D721Med (cell line): ENCODE data around the gene RAC2.

Source experiments
- DNase-seq: peaks from one replicate; pipeline ENCODE4 v3.0.0; 2011; ENCODE audit warnings: low spot score; ENCODE audit not compliant: insufficient read length
- FAIRE-seq: peaks from 2 replicates; lab custom pipeline; 2011; peaks lifted over from hg19 to GRCh38; lab: Jason Lieb, UNC
- TF ChIP-seq, protein P1 (sequence below): IDR thresholded peaks from 2 replicates; pipeline ENCODE4 v1.5.1; 2012; ENCODE audit warnings: mild to moderate bottlenecking, control low read depth; ENCODE audit not compliant: insufficient read depth; ENCODE audit errors: missing control alignments

Gene RAC2

GRCh38 chr22:37240240-37240940 is 3.7 kb downstream of the RAC2 start:
- TF ChIP-seq, protein P1, sequence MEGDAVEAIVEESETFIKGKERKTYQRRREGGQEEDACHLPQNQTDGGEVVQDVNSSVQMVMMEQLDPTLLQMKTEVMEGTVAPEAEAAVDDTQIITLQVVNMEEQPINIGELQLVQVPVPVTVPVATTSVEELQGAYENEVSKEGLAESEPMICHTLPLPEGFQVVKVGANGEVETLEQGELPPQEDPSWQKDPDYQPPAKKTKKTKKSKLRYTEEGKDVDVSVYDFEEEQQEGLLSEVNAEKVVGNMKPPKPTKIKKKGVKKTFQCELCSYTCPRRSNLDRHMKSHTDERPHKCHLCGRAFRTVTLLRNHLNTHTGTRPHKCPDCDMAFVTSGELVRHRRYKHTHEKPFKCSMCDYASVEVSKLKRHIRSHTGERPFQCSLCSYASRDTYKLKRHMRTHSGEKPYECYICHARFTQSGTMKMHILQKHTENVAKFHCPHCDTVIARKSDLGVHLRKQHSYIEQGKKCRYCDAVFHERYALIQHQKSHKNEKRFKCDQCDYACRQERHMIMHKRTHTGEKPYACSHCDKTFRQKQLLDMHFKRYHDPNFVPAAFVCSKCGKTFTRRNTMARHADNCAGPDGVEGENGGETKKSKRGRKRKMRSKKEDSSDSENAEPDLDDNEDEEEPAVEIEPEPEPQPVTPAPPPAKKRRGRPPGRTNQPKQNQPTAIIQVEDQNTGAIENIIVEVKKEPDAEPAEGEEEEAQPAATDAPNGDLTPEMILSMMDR: no peak
- FAIRE-seq (no peak), DNase-seq (no peak)

DNA sequence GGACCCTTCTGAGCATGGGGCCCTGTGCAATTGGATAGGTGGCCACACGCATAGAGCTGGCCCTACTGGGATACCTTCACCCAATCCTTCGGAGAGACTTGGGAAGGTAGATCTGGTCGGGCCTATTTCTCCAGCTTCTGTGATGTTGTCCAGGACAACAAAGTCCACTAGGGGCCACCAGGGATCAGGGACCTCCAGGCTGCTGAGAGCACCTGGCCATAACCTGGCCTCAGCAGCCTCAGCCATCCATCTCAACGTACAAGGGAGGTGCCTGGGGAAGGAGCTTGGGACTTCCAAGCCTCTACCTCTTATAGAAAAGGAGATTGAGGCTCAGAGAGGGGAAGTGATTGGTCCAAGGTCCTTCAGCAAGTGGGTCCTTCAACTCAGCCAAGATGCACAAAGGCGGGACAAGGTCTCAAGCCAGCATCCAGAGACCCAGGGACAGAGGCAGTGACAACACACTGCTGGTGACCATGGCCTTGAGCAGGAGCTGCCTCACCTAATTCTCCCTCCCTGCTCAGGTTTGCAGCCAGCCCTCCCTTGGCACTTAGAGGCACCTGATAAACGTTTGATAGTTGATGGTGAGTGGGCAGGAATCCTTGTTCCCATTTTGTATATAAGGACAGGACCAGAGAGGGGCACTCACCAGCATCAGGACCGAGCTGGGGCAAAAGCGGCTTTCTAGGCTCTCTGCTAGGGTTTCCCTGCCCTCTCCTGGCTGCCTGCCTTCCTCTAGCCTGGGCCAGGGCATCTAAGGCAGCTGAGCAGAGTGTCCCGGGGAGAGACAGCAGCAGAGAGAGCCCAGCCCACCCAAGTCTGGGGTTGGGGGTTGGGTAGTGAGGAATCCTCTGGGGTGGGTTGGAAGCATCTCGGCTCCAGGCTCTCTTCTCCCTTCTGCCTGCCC is 4.5 kb downstream of the RAC2 start:
- FAIRE-seq: no peak
- TF ChIP-seq, protein P1: no peak
- DNase-seq: no peak

- DNase-seq (no peak), FAIRE-seq (no peak)
- TF ChIP-seq, protein P1: no peak
Observed at GRCh38 chr22:37237371-37238268, 6.4 kb downstream of the RAC2 start.

GRCh38 chr22:37235897-37236607 is 8.0 kb downstream of the RAC2 start:
- FAIRE-seq (no peak), DNase-seq (no peak)
- TF ChIP-seq, protein P1: no peak

- no peak for FAIRE-seq
- TF ChIP-seq, protein P1: no peak
Observed at GRCh38 chr22:37234736-37235711, 9.0 kb downstream of the RAC2 start.

More at GRCh38 chr22:37234736-37235711, 9.0 kb downstream of the RAC2 start:
- no peak for DNase-seq
